B cell (primary cell): ENCODE measurements around the gene ATF3. TPM values are rescaled to one million over a fixed set of nuclear protein-coding genes. Genes with fewer than 3 reads are reported as not detected.

Source experiments
- ATAC-seq: fragments of 200-7000 bp; cut with Tn5 transposase; one replicate; pipeline ENCODE4 v1.10.0; 2021; ENCODE audit warnings: low read depth, mild to moderate bottlenecking, moderate number of reproducible peaks, moderate library complexity
- CTCF ChIA-PET: fragments of 350-600 bp; sonication (Branson Sonifier 250); formaldehyde crosslinking; loops from one replicate; lab custom pipeline; 2021; ENCODE audit warnings: antibody characterized with exemption, inconsistent platforms; lab: Charles Lee
- POLR2A ChIA-PET: fragments of 350-600 bp; sonication (Branson Sonifier 250); formaldehyde crosslinking; loops from one replicate; lab custom pipeline; 2021; ENCODE audit warnings: antibody characterized with exemption; lab: Charles Lee
- DNase-seq: peaks from one replicate; pipeline ENCODE4 v3.0.0; 2013
- H2AFZ ChIP-seq: 2 replicates; pipeline ENCODE4 v1.6.1; 2012; ENCODE audit warnings: mild to moderate bottlenecking, low read depth, low read length; ENCODE audit not compliant: insufficient read depth, poor library complexity, severe bottlenecking
- H3K27ac ChIP-seq, 2 donors: 1 replicate in 1 of 2; 2 replicates in 1 of 2; pipeline ENCODE4 v1.5.1; 2012 to 2013; ENCODE audit warnings: low read length in 2 of 2, mild to moderate bottlenecking in 2 of 2, moderate library complexity in 1 of 2
- H3K27me3 ChIP-seq, 4 experiments: fragments of 200-600 bp in 1 of 4; sonication (generic) in 1 of 4; replicated peaks in 1 of 4; 1 replicate in 2 of 4; 2 replicates in 2 of 4; pipeline versions ENCODE4 v1.6.1 to v1.7.0; 2013 to 2016; ENCODE audit warnings: low read length in 3 of 4, mild to moderate bottlenecking in 2 of 4, mixed read lengths in 1 of 4, moderate library complexity in 1 of 4; ENCODE audit not compliant: insufficient read depth in 4 of 4, control insufficient read depth in 3 of 4; ENCODE audit errors: control extremely low read depth in 1 of 4
- H3K36me3 ChIP-seq, 2 experiments: replicated peaks in 1 of 2; 1 replicate in 1 of 2; 2 replicates in 1 of 2; pipeline versions ENCODE4 v1.6.1 to v1.7.1; 2013; ENCODE audit warnings: low read length in 1 of 2; ENCODE audit not compliant: insufficient read depth in 2 of 2, control insufficient read depth in 1 of 2; ENCODE audit errors: control extremely low read depth in 1 of 2, extremely low read depth in 1 of 2
- H3K4me1 ChIP-seq, 2 donors: fragments of 200-600 bp in 1 of 2; sonication (generic) in 1 of 2; 1 replicate in 1 of 2; 2 replicates in 1 of 2; pipeline versions ENCODE4 v1.5.1 to v1.6.1; 2013 to 2017; ENCODE audit warnings: low read length in 2 of 2; ENCODE audit not compliant: control insufficient read depth in 2 of 2, insufficient read depth in 2 of 2
- H3K4me2 ChIP-seq: replicated peaks from 2 replicates; pipeline ENCODE3; 2012; ENCODE audit warnings: mild to moderate bottlenecking, low read depth, low read length; ENCODE audit not compliant: poor library complexity, severe bottlenecking
- H3K4me3 ChIP-seq, 5 experiments: fragments of 200-600 bp in 1 of 5; sonication (generic) in 1 of 5; 1 replicate in 3 of 5; 2 replicates in 2 of 5; pipeline versions ENCODE4 v1.5.1 to v1.7.0; 2011 to 2016; ENCODE audit warnings: low read length in 4 of 5, mild to moderate bottlenecking in 4 of 5, low read depth in 2 of 5, control low read depth in 1 of 5, moderate library complexity in 1 of 5; ENCODE audit not compliant: insufficient read depth in 1 of 5; ENCODE audit errors: control extremely low read depth in 1 of 5, extremely low read depth in 1 of 5
- H3K79me2 ChIP-seq: fragments of 200-600 bp; sonication (generic); one replicate; pipeline ENCODE4 v1.6.0; 2016; ENCODE audit warnings: low read length; ENCODE audit not compliant: control insufficient read depth, insufficient read depth
- H3K9ac ChIP-seq: fragments of 200-600 bp; sonication (generic); 2 replicates; pipeline ENCODE4 v1.6.1; 2017; ENCODE audit warnings: mild to moderate bottlenecking, low read length, moderate library complexity
- H3K9me3 ChIP-seq, 3 donors: one replicate each; pipeline versions ENCODE4 v1.6.1 to v1.7.1; 2013; ENCODE audit warnings: low read length in 2 of 3; ENCODE audit not compliant: control insufficient read depth in 2 of 3, insufficient read depth in 1 of 3; ENCODE audit errors: control extremely low read depth in 1 of 3
- H4K20me1 ChIP-seq: 2 replicates; pipeline ENCODE4 v1.6.0; 2012; ENCODE audit warnings: mild to moderate bottlenecking, low read length; ENCODE audit not compliant: insufficient read depth, control insufficient read depth, poor library complexity, severe bottlenecking
- H3K27ac Mint-ChIP-seq: one replicate; pipeline ENCODE4 v1.8.0; 2021; ENCODE audit warnings: mixed read lengths
- H3K27me3 Mint-ChIP-seq: one replicate; pipeline ENCODE4 v1.8.0; 2021; ENCODE audit warnings: mixed read lengths
- H3K4me1 Mint-ChIP-seq: one replicate; pipeline ENCODE4 v1.8.0; 2021; ENCODE audit warnings: mixed read lengths
- H3K4me3 Mint-ChIP-seq: one replicate; pipeline ENCODE4 v1.8.0; 2021; ENCODE audit warnings: mixed read lengths
- H3K9me3 Mint-ChIP-seq: one replicate; pipeline ENCODE4 v1.8.0; 2022; ENCODE audit warnings: mixed read lengths; ENCODE audit not compliant: insufficient read depth
- CTCF ChIP-seq: fragments of 200-600 bp; IDR thresholded peaks from one replicate; pipeline ENCODE4 v1.8.0; 2022; ENCODE audit warnings: antibody characterized with exemption, mild to moderate bottlenecking
- EZH2 ChIP-seq: IDR thresholded peaks from 2 replicates; pipeline ENCODE4 v1.6.1; 2012; ENCODE audit warnings: borderline replicate concordance, low read depth, mild to moderate bottlenecking, moderate library complexity, low read length; ENCODE audit not compliant: insufficient read depth, poor library complexity, severe bottlenecking
- WGBS: methylation state at CpG from one replicate; pipeline ENCODE4 v1.1.5; 2013; ENCODE audit warnings: missing lambda C conversion rate; ENCODE audit not compliant: insufficient coverage; 5-methylcytosine and 5-hydroxymethylcytosine counted together
- intact Hi-C: fragments of 100-400 bp; cut with micrococcal nuclease; formaldehyde crosslinking; loops from one replicate; pipeline ENCODE4 v1.10.0; 2022
- polyA plus RNA-seq: library from polyadenylated mRNA; depleted of rRNA; stranded (reverse); fragments of >200 nt; gene quantifications from 2 replicates; pipeline ENCODE4 v1.2.3, GENCODE V29; 2012
- total RNA-seq, 2 donors: library from RNA; stranded (reverse); fragments of 120-200 nt in 1 of 2; gene quantifications; 1 replicate in 1 of 2; 2 replicates in 1 of 2; pipeline versions ENCODE4 v1.2.3 to v1.2.4, GENCODE V29; 2013 to 2022

ATF3 gene
- total and polyA plus RNA-seq, 2 donors (not counting 1 experiment from before 2014, with no cell fraction given) = 4.5 to 42.3 TPM

- no peak overlapping the region for H3K27ac Mint-ChIP-seq
- H3K27me3 Mint-ChIP-seq = peaks cover 6% of the 10 kb centered on the region
- no peak for TF ChIP-seq EZH2
- TF ChIP-seq CTCF = no peak
- H3K79me2 ChIP-seq = no peaks in the 10 kb centered on the region
- no peaks in the 10 kb centered on the region for H4K20me1 ChIP-seq
- CTCF ChIA-PET = no interaction called here
- H3K9me3 ChIP-seq = peaks cover 0 to 3% (median 0%) of the 10 kb centered on the region in 3 donors
- no peak overlapping the region for H3K4me2 ChIP-seq
- no peaks in the 10 kb centered on the region for H3K36me3 ChIP-seq
- POLR2A ChIA-PET = no interaction called here
- no peaks in the 10 kb centered on the region for H3K4me1 ChIP-seq
- no peak overlapping the region for H2AFZ ChIP-seq
- no peaks in the 10 kb centered on the region for H3K27me3 ChIP-seq
- DNase-seq (no peak), ATAC-seq (no peak)
- H3K9ac ChIP-seq = no peak overlapping the region
- H3K9me3 Mint-ChIP-seq = no peaks in the 10 kb centered on the region
- no peak overlapping the region for H3K4me3 Mint-ChIP-seq
- H3K27ac ChIP-seq = no peak overlapping the region
- H3K4me3 ChIP-seq = no peak overlapping the region
- WGBS = 96% methylated on average over 10 of the region's 11 CpGs
- intact Hi-C loops = no loop called here
- no peaks in the 10 kb centered on the region for H3K4me1 Mint-ChIP-seq
Observed at GRCh38 chr1:212647004-212647403, 38.4 kb downstream of the ATF3 start.

DNA sequence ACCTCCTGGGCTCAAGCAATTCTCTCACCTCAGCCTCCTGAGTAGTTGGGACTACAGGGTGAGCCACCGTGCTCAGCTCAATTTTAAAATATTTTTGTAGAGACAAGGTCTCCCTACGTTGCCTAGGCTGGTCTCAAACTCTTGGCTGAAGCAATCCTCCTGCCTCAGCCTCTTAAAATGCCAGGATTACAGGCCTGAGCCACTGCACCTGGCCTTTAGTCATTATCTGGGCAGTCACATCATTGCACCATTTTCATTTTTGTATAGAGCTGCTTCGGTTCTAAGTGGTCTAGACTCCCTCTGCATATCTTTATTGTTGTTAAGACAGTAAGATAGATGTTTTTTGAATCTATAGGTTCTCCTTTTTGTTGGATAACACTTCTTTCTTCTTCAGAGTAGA is 39.9 kb downstream of the ATF3 start:
- POLR2A ChIA-PET = no interaction called here
- peaks cover 3% of the 10 kb centered on the region for H3K27me3 Mint-ChIP-seq
- no CpG with 5 or more reads among the region's 3 CpGs for WGBS

More for the DNA sequence above, 39.9 kb downstream of the ATF3 start:
- no peak overlapping the region for H3K4me3 ChIP-seq
- Mint-ChIP-seq H3K27ac (no peak overlapping the region), H3K4me1 (no peaks in the 10 kb centered on the region), H3K4me3 (no peak overlapping the region), H3K9me3 (no peaks in the 10 kb centered on the region)
- no peak overlapping the region for H3K9ac ChIP-seq
- no peaks in the 10 kb centered on the region for H4K20me1 ChIP-seq
- no peaks in the 10 kb centered on the region for H3K79me2 ChIP-seq
- H3K9me3 ChIP-seq = peaks cover 0 to 4% (median 0%) of the 10 kb centered on the region in 3 donors
- intact Hi-C loops = no loop called here
- H3K4me1 ChIP-seq = peaks cover 0 to 3% of the 10 kb centered on the region in 2 donors
- no peak for DNase-seq
- H3K4me2 ChIP-seq = no peak overlapping the region
- no peaks in the 10 kb centered on the region for H3K36me3 ChIP-seq
- TF ChIP-seq CTCF (no peak), EZH2 (no peak)
- ATAC-seq = no peak
- CTCF ChIA-PET = no interaction called here
- H3K27me3 ChIP-seq = no peaks in the 10 kb centered on the region
- no peak overlapping the region for H2AFZ ChIP-seq
- no peak overlapping the region for H3K27ac ChIP-seq
